Motor neuron (in vitro differentiated cells): ENCODE data around the gene RAB4A. TPM values are rescaled to one million over a fixed set of nuclear protein-coding genes. Genes with fewer than 3 reads are reported as not detected.

Experiments used
- total RNA-seq, 8 experiments: library from RNA; unstranded; fragments of 300-600 nt; gene quantifications; 2 replicates each; pipeline versions ENCODE4 v1.2.3 to v1.2.4, GENCODE V29; 2022

Gene RAB4A
- total RNA-seq, 8 experiments from 2014 or later, result 12.9 to 51.6 (median 35.3) TPM

Other genes with a start within 250 kb of the RAB4A start
- gene CCSAP, start 71.9 kb downstream of the RAB4A start, total RNA-seq, result 10 to 100 TPM in 6 of 8 experiments, 1 to 10 TPM in 2; 1.5 to 29.5 (median 18.1) TPM
- under 1 TPM in 6 of 8 experiments, not detected in 2; 0.11 to 0.81 (median 0.44) TPM for gene ACTA1, start 163.0 kb downstream of the RAB4A start, total RNA-seq
- 10 to 100 TPM; 19.2 to 53.7 (median 35.8) TPM for gene NUP133, start 237.2 kb downstream of the RAB4A start, total RNA-seq